ENCODE measurements around the gene COL4A2.

COL4A2 gene

DNA sequence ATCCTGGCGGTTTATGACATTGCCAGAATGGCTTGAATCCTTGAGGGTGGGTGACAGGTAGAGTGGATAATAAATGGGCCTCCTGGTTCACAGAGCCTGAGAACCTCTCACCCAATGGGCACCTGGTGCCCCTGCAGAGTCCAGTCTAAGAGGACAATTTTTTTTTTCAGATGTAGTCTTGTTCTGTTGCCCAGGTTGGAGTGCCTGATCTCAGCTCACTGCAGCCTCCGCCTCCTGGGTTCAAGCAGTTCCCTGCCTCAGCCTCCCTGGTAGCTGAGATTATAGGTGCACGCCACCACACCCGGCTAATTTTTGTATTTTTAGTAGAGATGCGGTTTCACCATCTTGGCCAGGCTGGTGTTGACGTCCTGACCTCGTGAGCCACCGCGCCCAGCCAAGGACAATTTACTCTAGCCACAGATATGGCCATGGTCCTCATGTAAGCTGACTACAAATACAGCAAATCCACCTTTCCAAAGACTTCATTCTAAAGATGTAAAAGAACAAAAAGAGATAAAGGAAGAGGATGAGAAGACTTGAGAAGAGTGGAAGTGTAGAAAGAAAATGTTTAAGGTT lies 33.0 kb downstream of the COL4A2 start:
- no peaks in the 10 kb centered on the region for H3K36me3 ChIP-seq
- H3K9me3 ChIP-seq (replicated peaks in 1 of 11), result peaks cover 10 to 33% (median 27%) of the 10 kb centered on the region in 11 experiments
- H3K4me2 ChIP-seq, result peak overlapping the region; percentile 60 to 89 (median 72)
- peak overlapping the region in 2 of 11 experiments; percentile 39 to 68; a peak in 3 of 22 replicates for H3K9ac ChIP-seq
- peaks cover 18 to 30% (median 21%) of the 10 kb centered on the region in 10 experiments for H3K4me1 ChIP-seq
- no peak for TF ChIP-seq Cebpa-rat (IDR thresholded peaks at IDR 0.05)
- H4K20me1 ChIP-seq, result no peaks in the 10 kb centered on the region
- H3K27me3 ChIP-seq, result no peaks in the 10 kb centered on the region
- peak overlapping the region in 3 of 11 experiments; percentile 67 to 80 (median 69); a peak in 5 of 22 replicates for H3K27ac ChIP-seq
- H3K4me3 ChIP-seq, result peak overlapping the region in 1 of 10 experiments; percentile 13; a peak in 1 of 20 replicates

- Histone ChIP-seq H3K4me3 (peak overlapping the region in 1 of 10 experiments; percentile 13; a peak in 1 of 20 replicates), H3K27me3 (no peaks in the 10 kb centered on the region), H3K36me3 (no peaks in the 10 kb centered on the region), H3K4me2 (peak overlapping the region; percentile 60 to 89 (median 72)), H3K9ac (peak overlapping the region in 4 of 11 experiments; percentile 15 to 68 (median 37); a peak in 5 of 22 replicates), H3K27ac (peak overlapping the region in 4 of 11 experiments; percentile 48 to 80 (median 68); a peak in 9 of 22 replicates), H3K4me1 (peaks cover 18 to 30% (median 21%) of the 10 kb centered on the region in 10 experiments), H3K9me3 (replicated peaks in 1 of 11) (peaks cover 2 to 24% (median 18%) of the 10 kb centered on the region in 11 experiments), H4K20me1 (no peaks in the 10 kb centered on the region)
- no peak for TF ChIP-seq Cebpa-rat (IDR thresholded peaks at IDR 0.05)
These were observed 33.8 kb downstream of the COL4A2 start for GRCh38 chr13:110340812-110341444.

DNA sequence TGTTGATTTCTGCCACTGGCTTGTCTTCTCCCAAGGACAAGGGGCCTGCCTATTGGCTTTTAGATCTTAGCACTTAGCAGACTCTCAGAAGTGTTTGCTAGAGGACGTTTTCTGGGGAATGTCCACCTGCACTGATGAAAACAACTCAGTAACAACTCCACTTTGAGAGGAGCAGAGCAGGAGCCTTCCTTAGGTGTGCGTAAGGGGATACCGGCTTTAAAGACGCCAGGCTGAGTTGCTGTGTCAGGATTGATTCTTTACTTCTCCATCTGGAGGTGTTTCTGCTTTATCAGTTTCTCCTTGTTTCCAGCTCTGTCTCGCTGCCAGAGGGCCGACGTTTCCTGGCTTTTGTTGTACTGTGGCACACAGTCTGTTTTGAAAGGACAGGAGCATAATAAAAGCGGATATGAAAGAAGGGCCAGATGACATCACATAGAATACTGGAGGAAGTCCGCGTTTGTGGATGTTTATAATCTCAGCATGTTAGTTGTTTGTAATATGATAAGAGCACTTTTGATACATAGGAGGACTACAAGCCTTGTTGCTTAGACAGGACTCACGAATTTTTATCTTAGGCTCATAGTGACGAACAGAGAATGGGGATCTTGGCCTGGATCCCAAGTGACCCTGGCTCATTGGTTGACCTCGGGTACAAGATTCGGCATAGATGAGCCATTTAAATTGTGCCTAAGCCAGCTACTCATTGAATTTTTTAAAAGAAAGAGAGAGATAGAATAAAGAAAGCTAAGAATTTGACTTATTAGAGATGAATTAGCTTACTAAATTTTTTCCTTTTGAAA lies 34.6 kb downstream of the COL4A2 start:
- Histone ChIP-seq H4K20me1 (no peaks in the 10 kb centered on the region), H3K36me3 (no peaks in the 10 kb centered on the region), H3K9ac (peak overlapping the region in 3 of 11 experiments; percentile 15 to 68 (median 35); a peak in 5 of 22 replicates), H3K27me3 (no peaks in the 10 kb centered on the region), H3K4me3 (no peak overlapping the region), H3K27ac (peak overlapping the region in 4 of 11 experiments; percentile 48 to 80 (median 68); a peak in 9 of 22 replicates), H3K9me3 (replicated peaks in 1 of 11) (peaks cover 0 to 17% (median 11%) of the 10 kb centered on the region in 11 experiments; a peak in 17 of 22 replicates), H3K4me2 (peak overlapping the region; percentile 60 to 89 (median 72)), H3K4me1 (peaks cover 18 to 30% (median 21%) of the 10 kb centered on the region in 10 experiments)
- no peak for TF ChIP-seq Cebpa-rat (IDR thresholded peaks at IDR 0.05)

DNA sequence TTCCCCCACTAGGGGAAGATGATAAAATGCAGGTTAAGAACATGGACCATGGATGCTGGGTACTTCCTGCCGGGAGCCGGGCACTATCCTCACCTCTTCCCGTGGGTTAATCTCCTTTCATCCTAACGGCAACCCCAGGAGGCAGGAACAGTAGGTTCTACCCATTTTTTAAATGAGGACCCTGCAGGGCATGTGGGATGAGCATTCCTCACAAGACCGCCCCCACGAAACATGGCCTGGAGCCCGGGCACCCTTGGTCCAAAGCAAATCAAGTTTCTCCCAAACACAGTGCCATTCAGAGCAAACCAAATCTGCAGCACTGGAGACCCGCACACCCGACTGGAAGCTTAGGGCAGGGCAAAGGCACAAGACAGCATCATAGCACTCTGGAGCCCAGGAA lies 35.4 kb downstream of the COL4A2 start:
- TF ChIP-seq Cebpa-rat (IDR thresholded peaks at IDR 0.05), result no peak
- H3K4me1 ChIP-seq, result peaks cover 18 to 30% (median 21%) of the 10 kb centered on the region in 10 experiments
- peaks cover 0 to 9% (median 2%) of the 10 kb centered on the region in 11 experiments; a peak in 5 of 22 replicates for H3K9me3 ChIP-seq (replicated peaks in 1 of 11)
- no peak overlapping the region for H3K4me2 ChIP-seq
- H3K27me3 ChIP-seq, result no peaks in the 10 kb centered on the region
- H3K36me3 ChIP-seq, result no peaks in the 10 kb centered on the region
- H3K4me3 ChIP-seq, result no peak overlapping the region
- no peak overlapping the region for H3K27ac ChIP-seq
- H4K20me1 ChIP-seq, result no peaks in the 10 kb centered on the region
- no peak overlapping the region for H3K9ac ChIP-seq

- Histone ChIP-seq H3K27ac (no peak overlapping the region), H3K4me3 (no peak overlapping the region)
These were observed 36.3 kb downstream of the COL4A2 start for GRCh38 chr13:110343241-110343865.

GRCh38 chr13:110344320-110344719 lies 37.2 kb downstream of the COL4A2 start:
- no peak overlapping the region for H3K27ac ChIP-seq
- peaks cover 18 to 30% (median 21%) of the 10 kb centered on the region in 10 experiments for H3K4me1 ChIP-seq

More at GRCh38 chr13:110343241-110343865, 36.3 kb downstream of the COL4A2 start:
- peaks cover 18 to 30% (median 21%) of the 10 kb centered on the region in 10 experiments for H3K4me1 ChIP-seq
- TF ChIP-seq Cebpa-rat (IDR thresholded peaks at IDR 0.05), result no peak
- no peaks in the 10 kb centered on the region for H3K27me3 ChIP-seq
- peaks cover 0 to 8% (median 0%) of the 10 kb centered on the region in 11 experiments; a peak in 2 of 22 replicates for H3K9me3 ChIP-seq (replicated peaks in 1 of 11)
- H3K36me3 ChIP-seq, result no peaks in the 10 kb centered on the region
- H4K20me1 ChIP-seq, result no peaks in the 10 kb centered on the region
- no peak overlapping the region for H3K4me2 ChIP-seq
- no peak overlapping the region for H3K9ac ChIP-seq

GRCh38 chr13:110345266-110345665 lies 38.2 kb downstream of the COL4A2 start:
- no peak overlapping the region for H3K4me2 ChIP-seq
- H3K4me3 ChIP-seq, result no peak overlapping the region
- H3K27ac ChIP-seq, result no peak overlapping the region
- no peak for TF ChIP-seq Cebpa-rat (IDR thresholded peaks at IDR 0.05)
- no peaks in the 10 kb centered on the region for H3K36me3 ChIP-seq
- no peak overlapping the region for H3K9ac ChIP-seq
- H3K9me3 ChIP-seq (replicated peaks in 1 of 11), result no peaks in the 10 kb centered on the region
- H3K27me3 ChIP-seq, result no peaks in the 10 kb centered on the region
- peaks cover 13 to 22% (median 15%) of the 10 kb centered on the region in 10 experiments for H3K4me1 ChIP-seq
- H4K20me1 ChIP-seq, result no peaks in the 10 kb centered on the region

More at GRCh38 chr13:110344320-110344719, 37.2 kb downstream of the COL4A2 start:
- Histone ChIP-seq H4K20me1 (no peaks in the 10 kb centered on the region), H3K9ac (no peak overlapping the region), H3K27me3 (no peaks in the 10 kb centered on the region), H3K9me3 (replicated peaks in 1 of 11) (0 out of 22 replicates have a peak, but pooled peaks cover 0 to 7% (median 0%) of the 10 kb centered on the region in 11 experiments), H3K4me2 (no peak overlapping the region), H3K36me3 (no peaks in the 10 kb centered on the region), H3K4me3 (no peak overlapping the region)
- TF ChIP-seq Cebpa-rat (IDR thresholded peaks at IDR 0.05), result no peak

DNA sequence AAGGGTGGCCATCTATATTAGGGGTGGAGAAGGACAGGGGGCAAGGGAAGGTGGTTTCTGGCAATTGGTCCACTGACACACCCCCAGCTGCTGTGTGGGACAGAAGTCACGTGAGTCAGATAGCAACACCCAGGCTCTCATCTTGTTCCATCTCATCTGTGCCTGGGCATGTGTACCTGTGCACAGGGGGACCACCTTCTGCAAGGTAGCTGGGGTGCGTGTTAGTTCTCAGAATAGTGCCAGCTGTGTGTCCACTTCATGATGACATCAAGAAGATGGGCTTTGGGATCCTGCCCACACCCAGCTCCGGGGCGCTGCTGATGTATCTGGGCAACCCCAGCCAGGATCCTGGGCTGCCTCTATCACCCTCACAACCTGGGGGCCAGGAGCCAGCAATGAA lies 38.6 kb downstream of the COL4A2 start:
- Histone ChIP-seq H3K9ac (no peak overlapping the region), H3K27me3 (no peaks in the 10 kb centered on the region), H3K4me2 (no peak overlapping the region), H3K4me1 (peaks cover 9 to 17% (median 11%) of the 10 kb centered on the region in 10 experiments), H3K4me3 (no peak overlapping the region), H4K20me1 (no peaks in the 10 kb centered on the region), H3K36me3 (no peaks in the 10 kb centered on the region), H3K27ac (no peak overlapping the region), H3K9me3 (replicated peaks in 1 of 11) (no peaks in the 10 kb centered on the region)
- no peak for TF ChIP-seq Cebpa-rat (IDR thresholded peaks at IDR 0.05)
